ENCODE results near the gene TXNRD1.
"Not testable (repeated sequence)": the region's sequence is repeated elsewhere in the genome, so short reads cannot be mapped to it uniquely, and the experiment has no call there.

The TXNRD1 gene

DNA sequence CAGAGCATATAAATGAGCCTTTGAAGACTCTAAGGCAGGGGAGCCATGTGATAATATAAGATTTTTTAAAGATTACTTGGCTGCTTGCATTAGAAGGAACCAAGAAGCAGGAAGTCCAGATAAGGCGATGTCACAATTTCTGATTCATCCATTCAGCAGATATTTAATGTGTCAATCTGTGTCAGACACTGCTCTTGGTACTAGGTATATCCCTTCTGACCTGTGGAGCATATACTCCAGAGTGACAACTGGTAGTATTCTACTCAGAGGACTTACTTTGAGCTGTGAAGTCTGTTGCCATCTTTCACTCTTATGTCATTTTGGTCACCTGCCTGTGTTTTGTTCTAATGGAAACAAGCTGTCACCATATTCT is 98.6 kb downstream of the TXNRD1 start:
- Histone ChIP-seq H3K9me3 (no peaks in the 10 kb centered on the region), H3K4me3 (no peak overlapping the region), H3K36me3 (replicated peaks) (peaks cover 92% of the 10 kb centered on the region), H3K27me3 (ENCODE audit: low read depth) (no peaks in the 10 kb centered on the region), H3K4me1 (no peaks in the 10 kb centered on the region; the same call in 1 of the 2 replicates)
- in situ Hi-C loops (cut with MboI; ENCODE audit: low sequenced_read_pairs), result no loop called here
- DNase-seq (ENCODE audit: low spot score in 2 of 2), result no peak

DNA sequence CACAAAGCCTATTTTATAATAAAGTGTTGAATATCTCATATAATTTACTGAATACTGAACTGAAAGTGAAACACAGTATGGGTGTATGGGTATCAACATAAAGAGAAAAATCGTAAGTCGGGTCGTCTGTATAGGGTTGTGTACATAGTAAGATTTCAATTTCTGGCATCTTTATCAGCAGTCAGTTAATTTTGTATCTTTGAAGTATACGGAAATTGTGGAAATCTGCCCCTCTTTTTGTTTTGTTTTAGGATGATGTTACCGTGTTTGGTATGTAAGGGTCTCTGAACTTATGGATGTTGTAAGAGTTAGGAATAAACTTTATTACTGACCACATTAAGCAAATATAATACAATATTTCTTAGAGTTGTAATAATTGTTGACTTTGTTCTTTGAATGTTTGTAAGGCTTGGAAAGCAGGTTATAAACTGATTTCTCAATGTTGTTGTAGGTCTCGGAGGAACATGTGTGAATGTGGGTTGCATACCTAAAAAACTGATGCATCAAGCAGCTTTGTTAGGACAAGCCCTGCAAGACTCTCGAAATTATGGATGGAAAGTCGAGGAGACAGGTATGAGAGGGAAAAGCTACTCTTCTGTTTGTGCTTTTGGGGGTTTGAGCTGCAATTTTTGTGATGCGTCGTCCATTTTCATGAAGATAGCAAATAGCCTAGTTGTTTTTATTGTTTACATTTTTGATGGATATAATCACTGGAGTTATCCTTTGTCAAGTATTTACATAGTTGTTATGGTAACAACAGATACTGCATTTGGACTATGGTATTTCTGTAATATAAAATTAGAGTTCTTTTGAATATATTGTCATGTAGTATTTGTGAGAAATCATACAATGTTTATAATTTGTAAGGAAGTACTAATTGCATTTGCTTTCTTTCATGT is 100.0 kb downstream of the TXNRD1 start:
- DNase-seq (ENCODE audit: low spot score in 2 of 2), result no peak
- H3K9me3 ChIP-seq, result no peaks in the 10 kb centered on the region
- in situ Hi-C loops (cut with MboI; ENCODE audit: low sequenced_read_pairs), result no loop called here
- no peaks in the 10 kb centered on the region for H3K4me1 ChIP-seq
- H3K4me3 ChIP-seq, result no peak overlapping the region
- H3K36me3 ChIP-seq (replicated peaks), result peaks cover 100% of the 10 kb centered on the region
- H3K27me3 ChIP-seq (ENCODE audit: low read depth), result no peaks in the 10 kb centered on the region

DNA sequence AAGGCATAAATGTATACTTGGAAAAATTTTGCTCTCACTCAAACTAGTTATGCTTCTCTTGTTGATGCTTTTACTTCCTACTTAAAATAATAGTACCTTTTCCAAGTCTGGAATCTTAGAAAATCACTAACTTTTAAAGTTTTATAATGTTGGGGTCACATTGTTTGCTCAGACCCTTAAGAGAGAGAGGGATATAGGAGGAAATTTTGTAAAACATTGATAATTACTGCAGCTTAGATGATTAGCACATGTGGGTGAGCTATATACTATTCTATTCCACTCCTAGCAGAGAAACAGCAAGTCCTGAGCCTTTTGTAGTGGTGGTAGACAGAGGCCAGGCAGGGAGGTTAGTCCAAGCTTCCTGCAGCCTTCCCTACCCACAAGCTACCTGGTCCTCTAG is 101.4 kb downstream of the TXNRD1 start:
- Histone ChIP-seq H3K36me3 (replicated peaks) (peaks cover 100% of the 10 kb centered on the region), H3K9me3 (no peaks in the 10 kb centered on the region), H3K4me3 (no peak overlapping the region), H3K27me3 (ENCODE audit: low read depth) (no peaks in the 10 kb centered on the region), H3K4me1 (no peaks in the 10 kb centered on the region)
- DNase-seq (ENCODE audit: low spot score in 2 of 2), result no peak
- in situ Hi-C loops (cut with MboI; ENCODE audit: low sequenced_read_pairs), result no loop called here

DNA sequence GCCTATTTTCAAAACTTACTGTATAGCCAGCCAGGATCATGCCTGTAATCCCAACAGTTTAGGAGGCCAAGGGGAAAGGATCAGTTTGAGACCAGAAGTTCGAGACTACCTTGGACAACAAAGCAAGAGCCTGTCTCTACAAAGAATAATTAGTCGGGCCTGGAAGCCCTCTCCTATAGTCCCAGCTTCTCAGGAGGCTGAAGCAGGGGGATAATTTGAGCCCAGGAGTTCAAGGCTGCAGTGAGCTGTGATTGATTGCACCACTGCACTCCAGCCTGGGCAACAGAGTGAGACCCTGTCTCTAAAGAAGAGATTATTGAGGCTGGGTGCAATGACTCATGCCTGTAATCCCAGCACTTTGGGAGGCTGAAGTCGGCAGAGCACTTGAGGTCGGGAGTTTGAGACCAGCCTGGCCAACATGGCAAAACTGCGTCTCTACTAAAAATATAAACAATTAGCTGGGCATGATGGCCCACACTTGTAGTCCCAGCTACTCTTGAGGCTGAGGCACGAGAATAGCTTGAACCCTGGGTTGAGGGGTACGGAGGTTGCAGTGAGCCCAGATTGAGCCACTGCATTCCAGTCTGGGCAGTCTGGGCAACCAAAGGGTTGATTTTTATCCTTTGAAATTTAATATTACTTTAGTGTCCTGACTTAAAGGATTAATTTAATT is 102.1 kb downstream of the TXNRD1 start:
- H3K27me3 ChIP-seq (ENCODE audit: low read depth), result no peaks in the 10 kb centered on the region
- H3K36me3 ChIP-seq (replicated peaks), result peaks cover 98% of the 10 kb centered on the region
- no peak for DNase-seq (ENCODE audit: low spot score in 2 of 2)
- H3K4me1 ChIP-seq, result no peaks in the 10 kb centered on the region
- H3K4me3 ChIP-seq, result no peak overlapping the region
- no peaks in the 10 kb centered on the region for H3K9me3 ChIP-seq
- in situ Hi-C loops (cut with MboI; ENCODE audit: low sequenced_read_pairs), result no loop called here

DNA sequence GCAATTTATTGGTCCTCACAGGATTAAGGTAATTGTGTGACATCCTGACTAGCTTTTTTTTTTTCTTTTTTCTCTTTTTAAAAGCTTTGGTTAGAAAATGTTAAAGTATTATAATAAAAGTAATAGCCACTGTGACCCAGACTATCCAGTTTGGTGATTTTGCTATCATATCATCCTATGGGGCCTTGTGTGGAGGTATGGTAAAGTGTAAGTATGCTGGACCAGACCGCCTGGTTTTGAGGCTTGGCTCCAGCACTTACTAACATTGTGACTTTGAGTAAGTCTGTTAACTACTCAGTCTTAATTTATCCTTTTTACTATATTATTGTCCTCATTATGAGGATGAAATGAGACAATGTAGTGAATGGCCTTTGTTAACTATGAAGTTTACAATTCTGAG is 103.4 kb downstream of the TXNRD1 start:
- Histone ChIP-seq H3K4me3 (no peak overlapping the region), H3K36me3 (replicated peaks) (peaks cover 88% of the 10 kb centered on the region), H3K27me3 (ENCODE audit: low read depth) (no peaks in the 10 kb centered on the region), H3K4me1 (no peaks in the 10 kb centered on the region), H3K9me3 (no peaks in the 10 kb centered on the region)
- in situ Hi-C loops (cut with MboI; ENCODE audit: low sequenced_read_pairs), result no loop called here
- DNase-seq (ENCODE audit: low spot score in 2 of 2), result no peak

DNA sequence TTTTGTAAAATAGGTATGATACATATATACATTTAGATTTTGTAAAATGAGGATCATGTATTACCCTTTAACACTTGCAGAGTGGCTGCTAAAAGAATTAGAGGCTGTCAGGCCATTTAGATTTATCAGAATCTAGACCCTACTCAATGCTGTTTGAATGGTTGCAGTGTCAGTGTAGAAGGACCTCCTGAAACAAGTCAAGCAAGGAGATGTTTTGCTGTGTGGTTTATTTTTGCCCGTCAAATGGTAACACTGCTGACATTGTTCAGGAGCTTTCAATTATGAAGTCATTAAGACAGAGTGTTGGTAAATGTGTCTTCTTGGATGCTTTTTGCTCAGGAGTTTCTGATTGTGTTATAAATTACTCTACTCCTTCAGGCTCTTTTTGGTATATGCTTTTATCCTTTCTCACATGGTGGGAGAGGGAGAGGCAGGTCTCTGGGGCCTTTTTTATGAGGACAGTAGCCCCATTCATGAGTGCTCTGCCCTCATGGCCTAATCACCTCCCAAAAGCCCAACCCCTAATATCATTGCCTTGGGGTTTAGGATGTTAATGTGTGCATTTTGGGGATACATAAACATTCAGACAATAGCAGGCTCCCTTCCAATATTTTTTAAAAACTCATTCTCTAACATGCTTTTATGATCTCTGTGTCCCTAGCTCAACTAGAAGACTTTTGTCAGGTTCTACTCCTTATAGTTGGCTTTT is 104.5 kb downstream of the TXNRD1 start:
- no peak overlapping the region for H3K4me3 ChIP-seq
- H3K9me3 ChIP-seq, result no peaks in the 10 kb centered on the region
- in situ Hi-C loops (cut with MboI; ENCODE audit: low sequenced_read_pairs), result no loop called here
- peaks cover 86% of the 10 kb centered on the region for H3K36me3 ChIP-seq (replicated peaks)
- DNase-seq (ENCODE audit: low spot score in 2 of 2), result no peak
- no peaks in the 10 kb centered on the region for H3K4me1 ChIP-seq
- no peaks in the 10 kb centered on the region for H3K27me3 ChIP-seq (ENCODE audit: low read depth)

DNA sequence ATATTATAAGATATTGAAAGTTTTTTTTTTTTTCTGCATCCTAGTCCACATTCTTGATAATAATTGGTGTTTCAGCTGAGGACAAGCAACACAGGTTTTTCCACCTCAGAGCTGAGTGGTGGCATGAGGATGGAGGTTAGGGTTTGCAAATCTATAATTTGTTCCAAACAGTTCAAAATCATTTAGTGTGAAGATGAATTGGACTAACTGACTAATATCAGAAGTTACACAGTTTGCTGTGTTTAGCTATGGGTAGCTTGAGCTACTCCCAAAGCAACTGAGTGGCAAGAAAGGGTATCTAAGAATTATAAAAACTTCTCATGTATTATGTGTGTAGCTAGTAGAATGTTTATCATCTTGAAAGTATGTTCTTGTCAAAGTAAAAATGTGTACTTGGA is 105.0 kb downstream of the TXNRD1 start:
- Histone ChIP-seq H3K4me3 (no peak overlapping the region), H3K36me3 (replicated peaks) (peaks cover 86% of the 10 kb centered on the region), H3K4me1 (no peaks in the 10 kb centered on the region), H3K27me3 (ENCODE audit: low read depth) (no peaks in the 10 kb centered on the region), H3K9me3 (no peaks in the 10 kb centered on the region)
- no peak for DNase-seq (ENCODE audit: low spot score in 2 of 2)
- in situ Hi-C loops (cut with MboI; ENCODE audit: low sequenced_read_pairs), result no loop called here

DNA sequence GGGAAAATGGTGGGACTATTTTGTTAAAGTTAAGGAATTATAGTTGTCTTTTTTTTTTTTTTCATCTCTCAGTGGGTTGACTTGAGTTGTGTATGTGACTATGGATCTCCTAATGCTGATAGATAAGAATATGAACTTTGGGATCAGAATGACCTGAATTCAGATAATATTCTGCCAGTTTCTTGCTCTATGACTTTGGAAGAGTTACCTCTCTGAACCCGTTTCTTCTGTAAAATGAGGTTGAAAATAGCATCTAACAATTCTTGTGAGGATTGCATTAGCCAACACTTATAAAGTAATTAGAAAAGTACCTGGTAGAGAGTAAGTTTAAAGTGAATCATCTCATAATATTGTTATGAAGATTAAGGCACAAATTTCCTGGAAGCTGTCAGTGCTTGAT is 106.4 kb downstream of the TXNRD1 start:
- H3K4me1 ChIP-seq, result no peaks in the 10 kb centered on the region
- H3K4me3 ChIP-seq, result no peak overlapping the region
- DNase-seq (ENCODE audit: low spot score in 2 of 2), result no peak
- H3K27me3 ChIP-seq (ENCODE audit: low read depth), result no peaks in the 10 kb centered on the region
- in situ Hi-C loops (cut with MboI; ENCODE audit: low sequenced_read_pairs), result no loop called here
- peaks cover 84% of the 10 kb centered on the region for H3K36me3 ChIP-seq (replicated peaks)
- H3K9me3 ChIP-seq, result no peaks in the 10 kb centered on the region

DNA sequence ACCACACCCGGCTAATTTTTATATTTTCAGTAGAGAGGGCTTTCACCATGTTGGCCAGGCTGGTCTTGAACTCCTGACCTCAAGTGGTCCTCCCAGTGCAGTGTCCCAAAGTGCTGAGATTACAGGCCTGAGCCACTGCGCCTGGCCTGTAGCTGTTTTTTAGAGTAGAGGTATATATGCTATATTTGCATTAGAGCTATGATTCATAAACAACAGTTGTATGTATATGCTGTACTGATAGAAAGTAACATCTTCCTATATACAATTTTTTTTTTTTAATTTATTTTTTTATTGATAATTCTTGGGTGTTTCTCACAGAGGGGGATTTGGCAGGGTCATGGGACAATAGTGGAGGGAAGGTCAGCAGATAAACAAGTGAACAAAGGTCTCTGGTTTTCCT is 107.0 kb downstream of the TXNRD1 start:
- H3K9me3 ChIP-seq; H3K4me3 ChIP-seq; in situ Hi-C loops (cut with MboI; ENCODE audit: low sequenced_read_pairs); H3K27me3 ChIP-seq (ENCODE audit: low read depth); DNase-seq (ENCODE audit: low spot score in 2 of 2); H3K4me1 ChIP-seq: not testable (repeated sequence)
- peaks cover 84% of the 10 kb centered on the region for H3K36me3 ChIP-seq (replicated peaks)

DNA sequence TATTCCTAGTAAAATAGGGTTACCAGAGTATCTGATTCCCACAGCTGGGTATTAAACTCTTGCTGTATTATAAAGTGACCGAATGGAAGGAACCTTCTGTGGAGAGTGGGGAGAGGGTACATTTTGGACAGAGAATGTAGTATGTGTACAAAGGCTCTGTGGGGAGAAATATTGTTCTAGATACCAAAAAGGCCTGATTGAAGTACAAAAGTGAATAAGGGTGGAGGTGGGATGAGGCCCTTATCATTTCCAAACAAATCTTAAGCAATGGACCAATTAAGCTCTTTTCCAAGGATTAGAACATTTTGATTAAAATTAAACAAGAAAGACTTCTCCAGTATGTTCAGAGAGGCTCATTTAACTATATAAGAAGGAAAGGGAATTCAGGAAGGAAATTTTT is 108.3 kb downstream of the TXNRD1 start:
- no peak for DNase-seq (ENCODE audit: low spot score in 2 of 2)
- in situ Hi-C loops (cut with MboI; ENCODE audit: low sequenced_read_pairs), result no loop called here
- Histone ChIP-seq H3K4me1 (no peaks in the 10 kb centered on the region), H3K36me3 (replicated peaks) (peaks cover 82% of the 10 kb centered on the region), H3K9me3 (no peaks in the 10 kb centered on the region), H3K27me3 (ENCODE audit: low read depth) (no peaks in the 10 kb centered on the region), H3K4me3 (no peak overlapping the region)

DNA sequence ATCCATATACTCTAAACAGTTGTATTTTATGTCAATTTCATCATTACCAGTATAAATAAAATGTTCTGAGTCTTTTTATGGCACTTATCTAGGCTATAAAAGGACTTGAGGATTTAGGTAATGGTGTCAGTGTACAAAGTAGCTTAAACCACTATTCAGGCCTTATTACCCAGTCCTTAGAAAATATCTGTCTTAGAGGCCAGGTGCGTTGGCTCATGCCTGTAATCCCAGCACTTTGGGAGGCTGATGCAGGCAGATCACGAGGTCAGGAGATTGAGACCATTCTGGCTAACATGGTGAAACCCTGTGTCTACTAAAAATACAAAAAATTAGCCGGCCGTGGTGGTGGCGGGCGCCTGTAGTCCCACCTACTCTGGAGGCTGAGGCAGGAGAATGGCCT is 112.7 kb downstream of the TXNRD1 start:
- H3K4me3 ChIP-seq; in situ Hi-C loops (cut with MboI; ENCODE audit: low sequenced_read_pairs); DNase-seq (ENCODE audit: low spot score in 2 of 2); H3K9me3 ChIP-seq; H3K27me3 ChIP-seq (ENCODE audit: low read depth); H3K4me1 ChIP-seq: not testable (repeated sequence)
- peaks cover 77% of the 10 kb centered on the region for H3K36me3 ChIP-seq (replicated peaks)

DNA sequence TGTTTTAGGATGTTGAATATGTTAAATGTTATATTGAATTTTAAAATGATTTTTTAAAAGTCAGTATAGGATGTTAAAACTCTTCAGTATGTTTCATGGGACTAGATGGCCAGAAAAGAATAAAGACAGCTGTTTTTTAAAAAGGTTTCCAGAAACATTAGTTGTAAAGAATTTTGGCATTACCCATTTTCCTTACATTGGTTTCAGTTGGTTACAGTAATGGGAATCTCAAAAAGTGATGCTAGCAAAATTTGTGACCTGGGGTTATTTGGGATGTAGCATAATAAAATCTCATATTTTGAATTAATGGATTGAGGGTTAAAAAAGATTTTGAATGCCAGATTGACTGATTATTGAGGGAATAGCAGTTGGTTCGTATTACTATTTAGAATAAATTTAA is 113.2 kb downstream of the TXNRD1 start:
- Histone ChIP-seq H3K4me1 (no peaks in the 10 kb centered on the region), H3K36me3 (replicated peaks) (peaks cover 81% of the 10 kb centered on the region), H3K9me3 (no peaks in the 10 kb centered on the region), H3K27me3 (ENCODE audit: low read depth) (no peaks in the 10 kb centered on the region), H3K4me3 (no peak overlapping the region)
- DNase-seq (ENCODE audit: low spot score in 2 of 2), result no peak
- in situ Hi-C loops (cut with MboI; ENCODE audit: low sequenced_read_pairs), result no loop called here

DNA sequence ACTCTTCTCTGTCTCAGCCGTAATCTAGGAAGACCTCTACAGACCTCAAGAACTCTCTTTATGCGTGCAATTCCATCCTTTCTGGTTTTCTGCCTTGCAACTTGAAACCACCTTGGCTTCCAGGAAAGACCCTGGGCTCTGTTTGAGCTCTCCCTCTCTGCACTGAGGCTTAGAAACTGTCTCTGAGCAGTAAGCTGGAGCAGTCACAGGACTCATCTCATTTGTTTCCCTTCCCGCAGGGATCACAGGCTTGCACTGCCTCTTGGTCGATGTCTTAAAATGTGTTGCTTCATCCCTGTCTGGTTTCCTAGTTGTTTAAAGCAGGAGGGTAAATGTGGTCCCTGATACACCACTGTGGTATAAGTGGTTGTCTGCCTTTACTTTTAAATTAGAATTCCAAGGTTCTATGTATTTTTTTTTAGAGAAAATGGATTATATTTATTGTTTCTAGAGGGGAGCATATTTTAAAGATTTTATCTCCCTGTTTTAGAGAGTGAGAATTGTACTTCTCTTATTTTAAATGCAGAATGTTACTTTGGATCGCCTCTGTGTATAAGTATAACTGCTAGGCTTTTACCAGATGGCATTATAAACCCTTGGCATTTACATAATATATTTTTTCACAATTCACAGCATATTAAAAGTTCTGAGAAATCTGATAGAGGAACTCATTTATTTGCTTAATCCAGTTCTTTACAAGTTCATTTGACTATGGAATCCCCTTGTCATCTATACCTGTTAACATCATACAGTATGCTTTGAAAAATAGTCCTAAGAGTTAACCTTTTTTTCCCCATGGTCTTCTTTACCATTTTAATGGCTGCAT is 114.3 kb downstream of the TXNRD1 start:
- Histone ChIP-seq H3K36me3 (replicated peaks) (peaks cover 81% of the 10 kb centered on the region), H3K4me3 (no peak overlapping the region), H3K4me1 (no peaks in the 10 kb centered on the region), H3K9me3 (no peaks in the 10 kb centered on the region), H3K27me3 (ENCODE audit: low read depth) (no peaks in the 10 kb centered on the region)
- DNase-seq (ENCODE audit: low spot score in 2 of 2), result no peak
- in situ Hi-C loops (cut with MboI; ENCODE audit: low sequenced_read_pairs), result no loop called here

All from HAP-1 (cell line).